Measurements from ENCODE around the gene SLC5A12.

SLC5A12 gene

DNA sequence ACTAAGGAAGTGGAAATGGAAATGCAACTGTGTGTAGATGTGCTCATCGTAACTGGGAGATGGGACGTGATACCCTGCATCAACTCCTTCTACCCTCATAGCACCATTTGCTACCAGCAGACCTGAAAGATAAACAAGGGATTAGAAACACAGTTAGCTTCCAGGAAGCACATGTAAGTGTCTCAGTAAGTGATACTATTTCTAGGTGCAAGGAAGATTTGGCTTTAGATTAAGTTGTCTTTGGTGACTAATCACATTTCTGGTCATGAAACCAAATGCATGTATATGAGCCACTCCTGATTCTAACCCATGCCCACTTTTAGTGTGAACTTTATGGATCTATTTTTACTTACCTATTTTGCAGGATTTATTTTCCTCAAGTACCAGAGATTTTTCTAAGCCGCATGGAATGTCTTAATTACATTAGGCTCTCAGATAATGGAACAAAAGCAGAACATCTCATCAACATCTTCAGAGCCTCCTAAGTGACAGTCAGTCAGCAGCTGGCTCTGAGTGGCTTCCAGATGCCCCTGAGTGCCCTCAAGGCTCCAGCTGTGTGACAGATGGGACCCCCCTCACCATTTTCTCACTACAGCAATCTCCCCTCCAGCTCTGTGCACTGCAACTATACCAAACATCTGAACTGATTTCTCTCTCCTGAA is 21.2 kb downstream of the SLC5A12 start:
- no peak for TF ChIP-seq POLR2AphosphoS5 (IDR thresholded peaks at IDR 0.05; ENCODE audit: borderline replicate concordance, low read depth, low read length)
- TF ChIP-seq FOXP2 (optimal IDR thresholded peaks at IDR 0.05; ENCODE audit: control extremely low read depth, extremely low read length, insufficient read depth), result no peak
- TF ChIP-seq EZH2 (IDR thresholded peaks at IDR 0.05), result no peak
- no peak overlapping the region for H3K4me3 ChIP-seq
- no peak overlapping the region for H3K27ac ChIP-seq
- no peak overlapping the region for H3K9ac ChIP-seq (ENCODE audit: insufficient read length)
- no peaks in the 10 kb centered on the region for H3K9me3 ChIP-seq (ENCODE audit: low read depth, low read length)
- H3K36me3 ChIP-seq (ENCODE audit: insufficient read depth, low read length), result no peaks in the 10 kb centered on the region
- DNase-seq (ENCODE audit: low read depth, low spot score), result no peak

DNA sequence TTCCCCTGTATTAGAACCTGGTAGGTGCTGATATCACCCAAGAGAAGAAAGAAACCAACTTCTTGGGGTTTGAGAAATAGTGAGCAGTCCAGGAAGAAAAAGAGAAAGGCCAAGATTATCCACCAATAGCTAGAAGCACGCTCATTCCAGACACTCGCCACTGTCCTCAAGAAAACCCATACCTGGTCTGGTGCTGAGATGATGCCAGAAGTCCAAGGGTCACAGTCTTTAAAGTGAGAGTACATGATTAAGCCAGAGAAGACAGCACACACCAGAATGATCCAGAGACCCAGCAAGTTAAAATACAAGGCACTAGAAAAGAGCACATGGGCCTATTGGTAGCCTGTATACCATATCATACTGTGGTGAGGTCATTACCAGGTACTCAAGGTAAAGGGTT is 23.6 kb downstream of the SLC5A12 start:
- H3K27ac ChIP-seq, result no peak overlapping the region
- no peaks in the 10 kb centered on the region for H3K9me3 ChIP-seq (ENCODE audit: low read depth, low read length)
- H3K4me3 ChIP-seq, result no peak overlapping the region
- TF ChIP-seq FOXP2 (optimal IDR thresholded peaks at IDR 0.05; ENCODE audit: control extremely low read depth, extremely low read length, insufficient read depth), result no peak
- TF ChIP-seq EZH2 (IDR thresholded peaks at IDR 0.05), result no peak
- no peak for TF ChIP-seq POLR2AphosphoS5 (IDR thresholded peaks at IDR 0.05; ENCODE audit: borderline replicate concordance, low read depth, low read length)
- no peak overlapping the region for H3K9ac ChIP-seq (ENCODE audit: insufficient read length)
- no peaks in the 10 kb centered on the region for H3K36me3 ChIP-seq (ENCODE audit: insufficient read depth, low read length)
- no peak for DNase-seq (ENCODE audit: low read depth, low spot score)

DNA sequence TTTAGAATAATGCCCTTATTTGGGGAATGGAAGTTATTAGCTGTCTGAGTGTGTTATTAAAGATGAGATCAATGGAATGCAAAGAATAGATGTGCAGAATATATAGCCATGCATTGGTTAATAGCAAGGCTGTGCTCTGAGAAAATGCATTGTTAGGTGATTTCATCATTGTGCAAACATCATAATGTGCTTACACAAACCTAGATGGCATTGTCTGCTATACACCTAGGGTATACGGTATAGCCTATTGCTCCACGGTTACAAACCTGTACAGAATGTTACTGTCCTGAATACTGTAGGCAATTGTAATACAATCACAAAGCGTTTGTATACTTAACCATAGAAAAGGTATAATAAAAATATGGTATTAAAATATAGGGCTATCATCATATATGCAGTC is 25.5 kb downstream of the SLC5A12 start:
- no peaks in the 10 kb centered on the region for H3K9me3 ChIP-seq (ENCODE audit: low read depth, low read length)
- H3K27ac ChIP-seq, result no peak overlapping the region
- TF ChIP-seq EZH2 (IDR thresholded peaks at IDR 0.05) (no peak), POLR2AphosphoS5 (IDR thresholded peaks at IDR 0.05; ENCODE audit: borderline replicate concordance, low read depth, low read length) (no peak), FOXP2 (optimal IDR thresholded peaks at IDR 0.05; ENCODE audit: control extremely low read depth, extremely low read length, insufficient read depth) (no peak)
- H3K4me3 ChIP-seq, result no peak overlapping the region
- no peak overlapping the region for H3K9ac ChIP-seq (ENCODE audit: insufficient read length)
- H3K36me3 ChIP-seq (ENCODE audit: insufficient read depth, low read length), result no peaks in the 10 kb centered on the region
- DNase-seq (ENCODE audit: low read depth, low spot score), result no peak

DNA sequence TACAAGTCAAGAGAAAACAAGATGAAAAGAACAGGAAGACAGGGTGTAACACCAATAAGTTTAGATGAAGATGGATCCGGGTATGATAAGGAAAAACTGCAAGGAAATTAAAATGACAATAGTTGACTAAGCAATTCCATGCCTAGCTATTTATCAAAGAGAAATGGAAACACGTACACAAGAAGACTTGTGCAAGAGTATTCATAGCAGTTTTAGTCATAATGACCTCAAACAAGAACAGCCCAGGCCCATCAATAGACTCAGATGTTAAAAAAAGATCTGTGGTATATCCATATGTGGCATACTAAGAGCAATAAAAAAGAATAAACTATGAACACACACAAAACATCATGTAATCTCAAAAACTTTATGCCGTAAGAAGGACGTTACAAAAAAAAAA is 33.2 kb downstream of the SLC5A12 start:
- H3K4me3 ChIP-seq, result no peak overlapping the region
- H3K27ac ChIP-seq, result no peak overlapping the region
- H3K9ac ChIP-seq (ENCODE audit: insufficient read length), result no peak overlapping the region
- no peaks in the 10 kb centered on the region for H3K9me3 ChIP-seq (ENCODE audit: low read depth, low read length)
- TF ChIP-seq POLR2AphosphoS5 (IDR thresholded peaks at IDR 0.05; ENCODE audit: borderline replicate concordance, low read depth, low read length), result no peak
- TF ChIP-seq FOXP2 (optimal IDR thresholded peaks at IDR 0.05; ENCODE audit: control extremely low read depth, extremely low read length, insufficient read depth), result no peak
- TF ChIP-seq EZH2 (IDR thresholded peaks at IDR 0.05), result no peak
- DNase-seq (ENCODE audit: low read depth, low spot score), result no peak
- H3K36me3 ChIP-seq (ENCODE audit: insufficient read depth, low read length), result no peaks in the 10 kb centered on the region

DNA sequence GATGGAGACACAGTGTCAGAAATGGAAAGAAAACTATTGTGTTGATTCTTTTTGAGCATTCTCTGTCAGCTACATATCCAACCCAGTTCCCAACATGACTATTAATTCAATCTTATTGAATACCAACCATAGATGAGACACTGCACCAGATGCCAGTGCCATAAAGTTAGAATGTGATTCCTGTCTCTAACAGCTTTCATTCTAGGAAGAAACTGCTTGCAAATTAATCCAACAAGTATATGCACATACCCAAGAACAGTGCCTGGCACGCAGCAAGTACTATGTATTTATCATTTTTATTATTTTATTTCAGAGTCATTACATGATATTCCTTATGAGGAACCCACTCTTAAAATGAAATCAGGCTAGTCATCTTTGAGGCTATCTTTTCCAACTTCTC is 34.5 kb downstream of the SLC5A12 start:
- H3K36me3 ChIP-seq (ENCODE audit: insufficient read depth, low read length), result no peaks in the 10 kb centered on the region
- TF ChIP-seq FOXP2 (optimal IDR thresholded peaks at IDR 0.05; ENCODE audit: control extremely low read depth, extremely low read length, insufficient read depth), result no peak
- no peak for TF ChIP-seq POLR2AphosphoS5 (IDR thresholded peaks at IDR 0.05; ENCODE audit: borderline replicate concordance, low read depth, low read length)
- TF ChIP-seq EZH2 (IDR thresholded peaks at IDR 0.05), result no peak
- no peak overlapping the region for H3K27ac ChIP-seq
- no peak for DNase-seq (ENCODE audit: low read depth, low spot score)
- no peak overlapping the region for H3K9ac ChIP-seq (ENCODE audit: insufficient read length)
- no peaks in the 10 kb centered on the region for H3K9me3 ChIP-seq (ENCODE audit: low read depth, low read length)
- H3K4me3 ChIP-seq, result no peak overlapping the region

DNA sequence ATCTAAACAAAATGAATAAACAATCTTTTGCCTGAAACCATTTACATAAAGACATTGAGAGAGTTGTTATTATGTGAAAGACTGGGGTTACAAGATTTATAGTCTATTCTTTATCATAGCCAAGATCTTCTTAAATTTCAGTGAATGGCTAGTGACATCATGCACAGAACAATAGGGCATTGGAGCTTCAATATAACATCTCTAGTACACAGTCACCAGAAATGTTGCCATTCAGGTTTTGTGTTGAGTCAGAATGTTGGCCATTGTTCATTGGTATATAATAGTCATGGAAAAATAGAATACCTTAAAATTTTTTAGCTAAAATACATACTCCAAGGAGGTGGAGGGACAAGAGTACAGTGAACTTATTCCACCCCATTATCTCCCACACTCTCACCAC is 44.3 kb downstream of the SLC5A12 start:
- Histone ChIP-seq H3K9me3 (ENCODE audit: low read depth, low read length) (no peaks in the 10 kb centered on the region), H3K4me3 (no peak overlapping the region), H3K36me3 (ENCODE audit: insufficient read depth, low read length) (no peaks in the 10 kb centered on the region), H3K9ac (ENCODE audit: insufficient read length) (no peak overlapping the region), H3K27ac (no peak overlapping the region)
- DNase-seq (ENCODE audit: low read depth, low spot score), result no peak
- no peak for TF ChIP-seq FOXP2 (optimal IDR thresholded peaks at IDR 0.05; ENCODE audit: control extremely low read depth, extremely low read length, insufficient read depth)
- TF ChIP-seq EZH2 (IDR thresholded peaks at IDR 0.05), result no peak
- TF ChIP-seq POLR2AphosphoS5 (IDR thresholded peaks at IDR 0.05; ENCODE audit: borderline replicate concordance, low read depth, low read length), result no peak

DNA sequence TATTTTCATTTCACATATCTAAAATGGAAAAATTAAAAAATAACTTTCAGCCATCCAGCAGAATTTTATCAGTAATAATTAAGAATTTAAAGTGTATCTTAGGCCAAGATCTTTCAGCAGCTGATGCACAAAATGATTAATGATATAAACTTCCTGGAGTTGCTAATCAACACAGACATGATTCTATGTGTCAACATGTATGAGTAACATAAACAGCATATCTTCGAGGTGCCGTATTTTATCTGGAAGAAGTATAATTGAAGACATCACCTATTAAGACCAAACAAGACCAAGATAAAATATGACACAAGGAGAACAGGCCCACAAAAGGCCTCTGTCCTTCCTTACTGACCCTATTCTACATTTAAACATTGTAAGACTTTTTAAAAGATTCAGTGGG is 45.2 kb downstream of the SLC5A12 start:
- DNase-seq (ENCODE audit: low read depth, low spot score), result no peak
- H3K9me3 ChIP-seq (ENCODE audit: low read depth, low read length), result no peaks in the 10 kb centered on the region
- H3K36me3 ChIP-seq (ENCODE audit: insufficient read depth, low read length), result no peaks in the 10 kb centered on the region
- TF ChIP-seq FOXP2 (optimal IDR thresholded peaks at IDR 0.05; ENCODE audit: control extremely low read depth, extremely low read length, insufficient read depth) (no peak), EZH2 (IDR thresholded peaks at IDR 0.05) (no peak), POLR2AphosphoS5 (IDR thresholded peaks at IDR 0.05; ENCODE audit: borderline replicate concordance, low read depth, low read length) (no peak)
- H3K4me3 ChIP-seq, result no peak overlapping the region
- H3K9ac ChIP-seq (ENCODE audit: insufficient read length), result no peak overlapping the region
- H3K27ac ChIP-seq, result no peak overlapping the region

DNA sequence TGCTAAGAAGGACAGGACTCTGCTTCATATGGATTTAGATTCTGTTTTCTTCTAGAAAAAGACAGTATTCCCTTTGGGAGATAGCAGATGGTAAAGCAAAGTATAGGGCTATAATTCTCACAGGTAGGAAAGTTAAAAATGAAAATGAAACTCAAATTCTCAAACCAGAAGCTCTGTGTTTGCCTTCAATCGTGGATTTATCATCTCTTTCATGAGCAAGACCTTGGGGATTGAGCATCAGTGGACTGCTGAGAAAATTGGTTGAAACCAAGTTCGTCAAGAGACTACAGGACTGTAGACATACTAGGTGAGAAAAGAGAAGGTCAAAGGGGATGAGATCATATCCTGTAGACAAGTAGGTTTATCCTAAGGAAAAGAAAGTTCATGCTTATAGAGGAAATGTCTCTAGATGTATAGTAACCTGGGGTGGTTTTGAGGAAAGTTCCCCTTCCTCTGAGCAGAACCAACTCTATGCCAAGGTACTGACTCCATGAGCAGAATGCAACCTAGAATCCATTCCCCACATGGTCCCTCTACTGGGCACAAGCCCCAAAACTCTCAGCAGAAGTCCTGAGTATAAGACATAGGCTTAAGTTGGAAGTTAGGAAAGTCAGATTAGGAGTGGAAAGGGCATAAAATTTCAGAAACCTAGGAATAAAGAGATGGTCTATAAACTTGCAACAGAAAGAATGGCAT is 46.5 kb downstream of the SLC5A12 start:
- H3K4me3 ChIP-seq, result no peak overlapping the region
- DNase-seq (ENCODE audit: low read depth, low spot score), result no peak
- no peak overlapping the region for H3K27ac ChIP-seq
- TF ChIP-seq FOXP2 (optimal IDR thresholded peaks at IDR 0.05; ENCODE audit: control extremely low read depth, extremely low read length, insufficient read depth), result no peak
- TF ChIP-seq POLR2AphosphoS5 (IDR thresholded peaks at IDR 0.05; ENCODE audit: borderline replicate concordance, low read depth, low read length), result no peak
- no peak for TF ChIP-seq EZH2 (IDR thresholded peaks at IDR 0.05)
- no peaks in the 10 kb centered on the region for H3K36me3 ChIP-seq (ENCODE audit: insufficient read depth, low read length)
- H3K9ac ChIP-seq (ENCODE audit: insufficient read length), result no peak overlapping the region
- H3K9me3 ChIP-seq (ENCODE audit: low read depth, low read length), result no peaks in the 10 kb centered on the region

Measured in SK-N-MC (cell line).